Measurements from ENCODE around the gene KRT16.

DNA sequence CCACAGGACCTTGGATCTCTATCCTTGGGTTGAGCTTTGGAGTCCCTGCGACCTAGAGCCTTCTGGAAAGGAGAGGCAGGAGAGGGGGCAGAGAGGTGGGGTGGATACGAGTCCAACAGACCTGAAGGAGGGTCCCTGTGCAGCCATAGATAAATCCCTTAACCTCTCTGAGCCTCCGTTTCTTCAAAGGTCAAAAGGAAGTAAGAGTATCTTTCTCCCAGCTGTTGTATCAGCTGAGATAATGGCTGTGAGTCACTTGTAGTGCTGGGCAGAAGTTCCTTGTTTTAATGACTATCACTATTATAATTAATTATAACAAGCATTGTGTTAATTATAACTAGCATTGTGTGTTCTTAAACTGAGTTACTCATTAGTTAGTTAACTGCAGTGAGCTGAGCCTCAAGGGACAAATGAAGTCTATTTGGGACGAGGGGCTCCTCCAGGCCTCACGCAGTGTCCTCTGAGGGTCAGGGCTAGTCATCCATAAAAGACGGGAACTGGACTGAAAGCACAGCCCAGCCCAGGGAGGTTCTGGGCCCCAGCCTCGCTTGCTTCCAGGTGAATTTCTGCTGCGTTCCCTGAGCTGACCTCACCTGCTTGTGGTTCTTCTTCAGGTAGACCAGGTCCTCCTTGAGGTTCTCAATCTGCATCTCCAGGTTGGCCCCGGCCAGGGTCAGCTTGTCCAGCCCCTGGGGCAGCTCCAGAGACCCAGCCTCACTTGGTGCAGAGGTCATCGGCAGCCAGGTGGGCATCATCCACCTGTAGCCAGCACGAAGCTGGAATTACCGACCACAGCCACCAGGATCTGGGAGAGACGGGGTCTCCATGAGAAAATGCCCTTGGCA lies 17.5 kb upstream of the KRT16 start:
- TF ChIP-seq, protein P1, sequence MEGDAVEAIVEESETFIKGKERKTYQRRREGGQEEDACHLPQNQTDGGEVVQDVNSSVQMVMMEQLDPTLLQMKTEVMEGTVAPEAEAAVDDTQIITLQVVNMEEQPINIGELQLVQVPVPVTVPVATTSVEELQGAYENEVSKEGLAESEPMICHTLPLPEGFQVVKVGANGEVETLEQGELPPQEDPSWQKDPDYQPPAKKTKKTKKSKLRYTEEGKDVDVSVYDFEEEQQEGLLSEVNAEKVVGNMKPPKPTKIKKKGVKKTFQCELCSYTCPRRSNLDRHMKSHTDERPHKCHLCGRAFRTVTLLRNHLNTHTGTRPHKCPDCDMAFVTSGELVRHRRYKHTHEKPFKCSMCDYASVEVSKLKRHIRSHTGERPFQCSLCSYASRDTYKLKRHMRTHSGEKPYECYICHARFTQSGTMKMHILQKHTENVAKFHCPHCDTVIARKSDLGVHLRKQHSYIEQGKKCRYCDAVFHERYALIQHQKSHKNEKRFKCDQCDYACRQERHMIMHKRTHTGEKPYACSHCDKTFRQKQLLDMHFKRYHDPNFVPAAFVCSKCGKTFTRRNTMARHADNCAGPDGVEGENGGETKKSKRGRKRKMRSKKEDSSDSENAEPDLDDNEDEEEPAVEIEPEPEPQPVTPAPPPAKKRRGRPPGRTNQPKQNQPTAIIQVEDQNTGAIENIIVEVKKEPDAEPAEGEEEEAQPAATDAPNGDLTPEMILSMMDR (IDR thresholded peaks at IDR 0.05) = no peak
- no peak for TF ChIP-seq POLR2A (IDR thresholded peaks at IDR 0.05)
